Measurements from ENCODE around the gene UQCRHL.

UQCRHL gene

DNA sequence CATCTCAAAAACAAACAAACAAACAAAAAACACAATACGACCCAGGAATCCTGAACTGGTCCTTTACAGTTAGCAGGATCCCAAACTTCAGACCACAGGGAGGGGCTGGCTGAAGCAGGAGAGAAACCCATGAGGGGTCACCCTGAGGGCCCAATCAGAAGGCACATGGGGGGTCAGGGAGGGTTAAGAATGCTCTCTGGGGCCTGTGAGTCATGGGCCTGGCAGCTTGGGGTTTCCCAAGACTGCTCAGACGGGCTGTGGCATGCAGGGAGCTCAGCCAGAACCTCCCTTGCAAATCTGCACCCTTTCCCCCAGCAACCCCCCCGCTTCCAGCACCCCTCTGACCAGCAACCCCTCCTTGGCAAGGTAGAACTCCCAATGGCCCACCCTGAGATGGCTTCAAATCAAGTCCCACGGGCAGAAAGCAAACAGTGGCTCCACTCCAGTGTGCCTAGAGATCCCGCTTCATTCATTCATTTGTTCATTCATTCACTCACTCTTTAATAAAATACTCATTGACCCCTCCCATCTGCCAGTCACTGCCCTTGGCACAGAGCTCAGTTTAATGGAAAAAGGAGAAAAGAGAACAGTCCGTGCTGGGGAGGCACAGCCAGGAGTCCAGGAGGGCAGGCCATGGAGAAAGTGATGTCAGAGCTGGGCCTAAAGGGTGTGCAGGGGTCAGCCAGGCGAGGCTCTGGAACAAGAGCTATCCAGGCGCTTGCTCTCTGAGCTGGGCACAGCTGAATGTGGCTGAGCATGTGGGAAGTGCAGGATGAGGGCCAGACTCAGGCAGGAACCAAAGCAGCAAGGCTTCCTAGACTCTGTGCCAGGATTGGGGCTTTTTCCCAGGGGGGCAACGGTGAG lies 8.2 kb downstream of the UQCRHL start:
- DNase-seq, result no peak

DNA sequence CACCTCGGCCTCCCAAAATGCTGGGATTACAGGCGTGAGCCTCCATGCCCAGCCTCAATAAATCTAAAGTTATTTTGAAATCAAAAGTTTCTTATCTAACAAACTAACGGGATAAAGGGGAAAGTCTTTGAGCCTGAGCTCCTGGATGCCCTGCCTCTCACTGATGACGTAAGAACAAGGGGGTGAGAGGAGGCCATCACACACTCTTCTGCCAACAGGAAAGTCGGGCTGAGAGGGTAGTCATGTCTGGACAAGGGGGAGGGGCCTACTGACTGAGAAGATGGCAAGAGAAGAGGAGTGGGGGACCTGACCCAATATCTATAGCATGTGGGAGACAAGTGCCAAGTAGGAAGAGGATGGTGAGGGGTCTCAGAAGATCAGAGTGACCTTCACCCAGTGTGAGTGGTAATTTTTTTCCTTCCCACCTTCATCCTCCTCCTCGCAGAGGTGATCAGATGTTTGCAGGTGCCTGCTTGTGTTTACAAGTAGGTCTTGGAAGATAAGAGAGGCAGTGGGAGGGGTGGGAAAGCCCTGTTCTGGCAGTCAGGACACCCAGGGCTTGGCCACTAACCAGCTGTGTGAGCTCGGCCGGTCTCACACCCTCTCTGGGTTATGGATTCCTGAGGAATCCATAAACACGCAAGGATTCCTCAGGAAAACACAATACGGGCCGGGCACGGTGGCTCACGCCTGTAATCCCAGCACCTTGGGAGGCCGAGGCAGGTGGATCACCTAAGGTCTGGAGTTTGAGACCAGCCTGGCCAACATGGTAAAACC lies 9.6 kb downstream of the UQCRHL start:
- DNase-seq, result no peak

DNA sequence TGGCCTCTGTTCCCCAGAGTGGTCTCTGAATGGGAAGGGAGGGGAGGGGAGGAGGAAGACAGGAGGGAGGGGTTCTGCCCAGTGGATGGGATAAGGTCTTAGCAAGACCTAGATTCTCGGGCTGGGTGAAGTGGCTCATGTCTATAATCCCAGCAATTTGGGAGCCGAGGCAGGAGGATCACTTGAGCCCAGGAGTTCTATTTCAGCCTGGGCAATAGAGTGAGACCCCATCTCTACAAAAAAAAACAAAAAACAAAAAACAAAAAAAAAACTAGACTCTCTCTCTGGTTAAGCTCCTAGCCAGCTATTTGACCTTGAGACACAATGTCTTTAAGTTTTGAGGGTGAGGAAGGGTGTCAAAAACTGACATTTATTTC lies 11.4 kb downstream of the UQCRHL start:
- no peak for DNase-seq

DNA sequence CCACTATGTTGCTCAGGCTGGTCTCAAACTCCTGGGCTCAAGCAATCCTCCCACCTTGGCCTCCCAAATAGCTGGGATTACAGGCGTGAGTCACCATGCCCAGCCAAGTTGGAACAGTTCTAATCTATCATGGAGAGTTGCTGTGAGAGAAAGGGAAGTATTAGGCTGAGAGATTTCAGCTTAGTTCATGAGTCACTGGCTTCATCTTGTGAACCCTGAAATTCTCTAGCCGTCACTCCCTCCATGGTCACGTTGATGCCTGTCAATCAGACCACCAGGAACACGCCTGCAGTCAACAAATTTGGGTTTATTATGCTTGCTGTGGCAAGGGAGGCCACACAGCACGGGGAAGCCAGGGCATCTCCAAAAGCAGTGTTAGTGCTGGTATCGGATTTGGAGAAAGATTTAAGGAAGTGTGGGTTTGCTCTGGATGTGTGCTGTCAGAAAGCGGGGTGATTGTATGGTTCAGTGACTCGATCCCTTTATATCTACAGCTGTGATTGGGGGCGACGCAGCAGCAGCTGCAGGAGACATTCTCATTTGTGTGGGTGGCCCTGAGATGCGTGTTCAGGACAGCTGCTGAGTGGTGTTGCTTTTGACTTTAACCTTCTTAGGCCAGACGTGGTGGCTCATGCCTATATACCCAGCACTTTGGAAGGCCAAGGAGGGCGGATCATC lies 18.7 kb downstream of the UQCRHL start:
- DNase-seq, result no peak

DNA sequence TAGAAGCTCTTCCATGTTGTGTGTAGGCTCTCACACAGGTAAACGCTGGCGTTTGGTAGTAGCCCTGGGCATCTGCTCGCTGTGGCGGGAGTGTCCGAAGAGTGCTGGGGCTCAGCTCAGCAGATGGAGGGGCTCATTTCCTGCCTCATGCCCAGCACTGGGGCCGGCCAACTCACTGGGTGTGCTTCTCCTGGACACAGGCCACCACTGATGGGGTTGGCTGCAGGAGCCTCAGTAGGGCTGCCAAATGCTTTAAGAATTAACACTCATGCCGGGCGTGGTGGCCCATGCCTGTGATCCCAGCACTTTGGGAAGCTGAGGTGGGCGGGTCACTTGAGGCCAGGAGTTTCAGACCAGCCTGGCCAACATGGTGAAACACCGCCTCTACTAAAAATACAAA lies 20.9 kb downstream of the UQCRHL start:
- no peak for DNase-seq

DNA sequence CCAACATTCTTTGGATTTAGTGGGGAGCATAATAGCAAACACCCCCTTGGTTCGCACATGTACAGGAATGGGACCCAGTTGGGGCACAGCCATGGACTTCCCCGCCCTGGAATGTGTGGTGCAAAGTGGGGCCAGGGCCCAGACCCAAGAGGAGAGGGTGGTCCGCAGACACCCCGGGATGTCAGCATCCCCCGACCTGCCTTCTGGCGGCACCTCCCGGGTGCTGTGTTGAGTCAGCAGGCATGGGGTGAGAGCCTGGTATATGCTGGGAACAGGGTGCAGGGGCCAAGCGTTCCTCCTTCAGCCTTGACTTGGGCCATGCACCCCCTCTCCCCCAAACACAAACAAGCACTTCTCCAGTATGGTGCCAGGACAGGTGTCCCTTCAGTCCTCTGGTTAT lies 21.8 kb downstream of the UQCRHL start:
- DNase-seq, result no peak

DNA sequence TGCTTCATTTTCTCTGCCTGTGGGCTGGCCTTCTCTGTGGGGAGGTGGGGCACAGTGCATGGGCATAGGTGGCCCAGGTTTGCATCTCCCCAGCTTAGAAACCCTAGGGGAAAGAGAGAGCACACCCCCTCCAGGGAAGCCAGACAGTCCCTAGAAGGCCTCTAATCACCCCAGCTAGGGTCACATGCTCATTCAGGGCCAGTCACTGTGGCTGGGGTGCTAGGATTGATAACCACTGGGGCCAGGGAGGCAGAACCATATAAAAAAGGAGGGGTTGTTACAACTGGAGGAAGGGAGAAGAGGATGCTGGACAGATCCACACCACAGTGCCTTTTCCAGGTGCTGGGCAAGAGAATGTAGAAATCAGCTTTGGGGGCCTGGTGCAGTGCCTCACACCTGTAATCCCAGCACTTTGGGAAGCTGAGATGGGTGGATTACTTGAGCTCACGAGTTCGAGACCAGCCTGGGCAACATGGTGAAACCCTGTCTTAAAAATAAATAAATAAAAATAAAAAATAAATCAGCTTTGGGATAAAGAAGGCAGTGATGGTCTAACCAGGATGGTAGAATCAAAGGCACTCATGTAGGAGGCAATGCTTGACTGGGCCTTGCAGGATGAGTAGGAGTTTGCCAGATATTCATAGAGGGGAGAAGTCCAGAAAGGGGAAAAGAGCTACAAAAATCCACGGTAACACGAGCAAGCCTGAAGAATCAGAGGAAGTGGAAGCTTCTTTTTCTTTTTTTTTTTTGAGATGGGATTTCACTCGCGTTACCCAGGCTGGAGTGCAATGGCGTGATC lies 29.3 kb downstream of the UQCRHL start:
- DNase-seq, result no peak

DNA sequence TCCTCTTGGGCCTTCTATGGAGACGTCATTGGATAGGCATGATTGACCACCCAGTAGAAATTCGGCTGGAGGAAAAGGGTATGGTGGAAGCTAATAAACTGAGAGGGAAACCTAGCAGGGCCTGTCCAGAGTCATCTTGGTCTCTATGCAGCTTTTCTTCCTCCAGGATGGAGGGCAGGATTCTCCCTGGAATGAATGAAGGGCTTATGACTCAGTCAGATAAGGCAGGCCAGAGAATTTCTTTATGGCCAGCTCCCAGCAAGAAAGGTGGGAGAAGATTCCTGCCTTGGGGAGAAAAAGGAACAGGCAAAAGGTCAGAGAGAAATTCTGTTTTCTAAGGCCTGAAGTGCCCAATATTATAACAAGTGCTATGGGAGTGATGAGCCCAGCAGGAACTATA lies 31.7 kb downstream of the UQCRHL start:
- no peak for DNase-seq

DNA sequence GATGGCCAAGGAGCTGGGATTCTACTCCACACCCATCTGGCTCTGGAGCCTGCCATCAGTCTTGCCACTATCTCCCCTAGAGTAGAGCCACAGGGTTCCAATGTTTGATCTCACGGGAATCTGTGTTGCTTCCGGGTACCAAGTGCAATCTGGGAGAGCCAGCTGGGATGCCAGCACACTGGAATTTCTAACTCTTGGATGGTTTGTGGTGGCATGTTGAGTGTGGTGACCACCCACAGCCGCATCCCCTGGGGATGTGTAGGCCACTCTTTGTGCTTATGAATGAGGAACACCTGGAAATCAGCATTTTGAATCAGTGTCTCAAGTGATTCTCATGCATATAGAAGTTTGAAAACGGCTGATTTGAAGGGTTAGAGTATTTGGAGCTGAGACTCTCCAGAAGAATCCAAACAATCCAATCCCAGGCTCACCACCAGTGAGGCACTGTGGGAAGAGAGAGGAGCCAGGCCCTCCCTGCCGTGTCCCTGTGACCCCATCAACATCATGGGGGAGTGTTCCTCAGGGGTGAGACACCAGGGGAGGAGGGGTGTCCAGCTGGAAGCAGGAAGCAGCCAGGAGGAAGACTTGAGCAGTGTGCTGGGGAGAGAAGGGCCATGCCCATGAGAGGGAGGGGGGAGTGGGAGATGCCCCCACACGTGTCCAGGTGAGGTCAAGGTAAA lies 35.5 kb downstream of the UQCRHL start:
- DNase-seq, result no peak

DNA sequence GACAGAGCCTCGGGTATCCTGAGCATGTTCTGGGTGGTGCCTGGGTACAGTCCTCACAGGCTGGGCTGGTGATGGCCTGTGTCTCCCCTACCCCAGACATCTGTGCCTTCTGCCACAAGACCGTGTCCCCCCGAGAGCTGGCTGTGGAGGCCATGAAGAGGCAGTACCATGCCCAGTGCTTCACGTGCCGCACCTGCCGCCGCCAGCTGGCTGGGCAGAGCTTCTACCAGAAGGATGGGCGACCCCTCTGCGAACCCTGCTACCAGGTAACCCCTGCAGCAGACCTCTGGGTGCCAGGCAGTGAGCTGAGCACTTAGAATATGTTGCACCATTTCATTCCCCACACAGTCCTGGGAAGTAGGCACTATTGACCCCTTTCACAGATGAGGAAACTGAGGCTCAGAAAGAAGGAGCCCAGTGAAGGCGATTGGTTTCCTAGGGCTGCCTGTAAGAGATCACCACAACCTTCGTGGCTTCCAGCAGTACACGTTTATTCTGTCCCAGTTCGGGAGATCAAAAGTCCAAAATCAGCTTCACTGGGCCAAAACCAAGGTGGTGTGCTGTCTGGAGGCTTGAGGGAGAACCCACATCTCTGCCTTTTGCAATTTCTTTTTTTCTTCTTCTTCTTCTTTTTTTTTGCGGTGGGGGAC lies 37.0 kb downstream of the UQCRHL start:
- no peak for DNase-seq

DNA sequence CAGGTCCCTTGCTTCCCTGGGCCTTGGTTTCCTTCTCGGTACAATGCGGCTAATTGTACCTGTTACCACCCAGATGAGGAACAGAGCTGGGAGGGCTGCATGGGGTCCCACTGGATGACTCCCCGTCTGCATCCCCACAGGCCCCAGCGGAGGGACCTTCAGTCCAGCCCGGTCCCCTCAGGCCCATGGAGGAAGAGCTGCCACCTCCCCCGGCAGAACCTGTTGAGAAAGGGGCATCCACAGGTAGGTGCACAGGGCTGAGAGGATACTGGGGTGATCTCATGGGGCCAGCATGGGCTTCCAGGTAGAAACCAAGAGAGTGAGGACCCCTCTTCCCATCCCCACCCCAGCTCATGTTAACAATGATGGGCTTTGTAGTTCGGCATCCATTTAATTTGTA lies 39.1 kb downstream of the UQCRHL start:
- no peak for DNase-seq

DNA sequence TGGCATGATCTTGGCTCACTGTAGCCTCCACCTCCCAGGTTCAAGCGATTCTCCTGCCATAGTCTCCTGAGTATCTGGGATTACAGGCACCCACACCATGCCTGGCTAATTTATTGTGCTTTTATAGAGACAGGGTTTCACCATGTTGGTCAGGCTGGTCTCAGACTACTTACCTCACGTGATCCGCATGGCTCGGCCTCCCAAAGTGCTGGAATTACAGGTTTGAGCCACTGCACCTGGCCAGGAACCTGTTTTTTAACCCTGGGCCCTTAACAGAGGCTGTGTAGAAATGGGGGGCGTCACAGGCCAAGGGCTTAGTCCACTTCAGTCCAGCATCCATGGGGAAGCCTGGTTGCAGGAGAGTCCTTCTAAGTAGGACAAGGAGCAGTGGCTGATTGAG lies 39.5 kb downstream of the UQCRHL start:
- DNase-seq, result no peak

DNA sequence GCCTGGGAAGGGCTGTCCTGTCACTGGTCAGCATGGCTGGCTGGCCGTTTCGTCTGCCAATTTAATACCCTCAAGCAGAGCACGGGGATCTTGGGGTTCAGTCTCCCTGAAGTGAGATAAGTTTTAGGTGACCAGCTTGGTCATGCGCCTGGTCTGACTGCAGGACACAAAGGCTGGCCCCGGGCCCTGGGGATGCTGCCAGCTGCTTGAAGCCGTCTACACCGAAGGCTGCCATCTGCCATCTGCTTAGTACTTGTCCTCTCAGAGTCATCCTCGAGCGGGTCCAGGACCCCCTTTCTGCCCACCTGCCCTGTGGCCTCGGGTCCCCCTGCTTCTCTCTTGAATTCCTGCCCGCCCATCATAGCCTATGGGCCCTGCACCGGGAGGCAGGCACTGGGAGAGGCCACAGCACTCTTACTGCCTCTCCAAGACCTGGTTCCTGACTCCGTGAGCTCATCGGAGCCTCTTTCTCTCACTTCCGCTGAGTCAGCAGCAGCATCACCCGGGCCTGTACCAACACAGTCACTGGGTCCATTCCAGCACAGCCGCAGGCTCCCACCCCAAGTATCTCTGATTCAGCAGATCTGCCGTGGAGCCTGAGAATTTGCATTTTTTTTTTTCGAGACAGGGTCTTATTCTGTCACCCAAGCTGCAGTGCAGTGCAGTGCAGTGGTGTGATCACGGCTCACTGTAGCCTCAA lies 41.8 kb downstream of the UQCRHL start:
- no peak for DNase-seq

DNA sequence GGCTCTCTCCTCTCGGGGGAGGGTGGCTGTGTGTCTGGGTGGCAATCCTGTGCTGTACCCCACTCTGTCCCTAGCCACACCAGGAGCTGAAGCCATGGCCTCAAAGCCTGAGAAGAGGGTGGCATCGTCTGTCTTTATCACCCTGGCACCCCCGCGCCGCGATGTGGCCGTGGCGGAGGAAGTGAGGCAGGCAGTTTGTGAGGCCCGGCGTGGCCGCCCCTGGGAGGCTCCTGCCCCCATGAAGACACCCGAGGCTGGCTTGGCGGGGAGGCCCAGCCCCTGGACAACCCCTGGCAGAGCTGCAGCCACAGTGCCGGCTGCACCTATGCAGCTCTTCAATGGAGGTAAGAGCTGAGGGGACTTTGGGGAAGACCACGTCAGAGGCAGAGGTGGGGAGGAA lies 42.6 kb downstream of the UQCRHL start:
- DNase-seq, result no peak

DNA sequence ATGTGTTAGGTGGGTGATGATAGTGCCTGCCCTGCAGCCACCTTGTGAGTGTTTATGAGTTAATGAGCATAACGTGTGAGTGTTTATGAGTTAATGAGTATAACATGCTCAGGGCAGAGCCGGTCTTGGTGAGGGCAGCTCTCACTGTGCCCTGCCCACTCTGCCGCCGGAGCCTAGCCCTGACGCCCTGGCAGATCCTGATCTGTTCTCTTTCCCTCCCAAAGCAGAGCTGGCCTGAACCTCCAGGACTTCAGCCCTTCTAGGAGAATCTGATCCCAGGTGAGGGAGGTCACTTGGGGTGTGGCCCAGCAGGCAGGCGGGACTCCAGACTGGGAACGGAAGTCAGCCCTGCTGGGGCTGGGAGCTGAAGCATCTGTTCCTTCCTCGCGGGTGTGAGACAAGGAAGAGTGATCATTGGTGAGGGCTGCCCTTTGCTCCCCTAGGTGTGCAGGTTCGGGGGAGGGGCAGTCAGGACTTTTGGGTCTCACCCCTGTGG lies 43.1 kb downstream of the UQCRHL start:
- no peak for DNase-seq

DNA sequence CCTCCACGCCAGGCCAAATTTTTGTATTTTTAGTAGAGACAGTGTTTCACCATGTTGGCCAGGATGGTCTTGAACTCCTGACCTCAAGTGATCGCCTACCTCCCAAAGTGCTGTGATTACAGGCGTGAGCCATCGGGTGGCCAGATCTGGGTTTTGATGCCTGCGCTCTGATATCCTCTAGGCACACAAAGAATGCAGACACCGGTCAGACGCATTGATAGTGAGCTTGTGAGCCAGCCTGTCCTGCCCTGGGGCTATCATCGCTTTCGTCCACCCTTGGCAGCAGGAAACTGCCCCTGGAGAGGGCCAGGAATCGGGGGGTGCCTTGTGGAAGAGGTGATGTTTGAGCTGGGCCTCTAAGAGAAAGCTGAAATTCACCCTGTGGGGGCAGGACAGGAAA lies 44.9 kb downstream of the UQCRHL start:
- no peak for DNase-seq

DNA sequence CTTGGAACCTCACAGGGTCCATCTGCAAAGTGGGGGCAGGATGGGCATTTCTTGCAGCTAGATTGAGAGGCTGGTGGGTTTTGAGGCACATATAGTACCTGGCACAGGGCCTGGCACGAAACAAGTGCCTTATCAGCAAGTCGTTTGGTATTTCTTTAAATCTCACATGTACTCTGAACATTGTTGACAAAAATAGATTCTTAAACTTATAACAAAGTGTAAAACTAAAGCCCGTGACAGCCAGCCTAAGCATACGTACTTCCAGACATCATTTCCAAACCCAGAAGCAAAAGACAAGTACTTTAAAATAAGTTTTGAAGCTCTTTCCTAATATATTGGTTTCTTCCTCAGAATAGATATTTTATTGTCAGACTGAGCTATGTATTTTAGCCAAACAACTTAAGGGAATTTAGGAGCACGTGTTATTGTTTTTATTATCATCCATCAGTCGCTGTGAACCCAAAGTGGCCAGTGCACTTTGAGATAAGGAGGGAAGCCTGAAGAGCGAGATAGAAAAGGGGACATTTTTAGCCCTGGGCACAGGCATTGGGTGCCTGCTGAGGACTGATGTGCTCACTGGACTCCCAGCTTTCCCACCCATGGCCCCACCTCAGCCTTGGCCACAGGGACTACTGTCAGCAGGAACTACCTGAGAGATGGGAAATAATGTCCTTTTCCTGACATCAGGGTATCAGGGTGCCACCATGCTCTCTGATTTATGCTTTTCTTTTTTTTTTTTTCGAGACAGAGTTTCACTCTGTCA lies 45.9 kb downstream of the UQCRHL start:
- DNase-seq, result no peak

DNA sequence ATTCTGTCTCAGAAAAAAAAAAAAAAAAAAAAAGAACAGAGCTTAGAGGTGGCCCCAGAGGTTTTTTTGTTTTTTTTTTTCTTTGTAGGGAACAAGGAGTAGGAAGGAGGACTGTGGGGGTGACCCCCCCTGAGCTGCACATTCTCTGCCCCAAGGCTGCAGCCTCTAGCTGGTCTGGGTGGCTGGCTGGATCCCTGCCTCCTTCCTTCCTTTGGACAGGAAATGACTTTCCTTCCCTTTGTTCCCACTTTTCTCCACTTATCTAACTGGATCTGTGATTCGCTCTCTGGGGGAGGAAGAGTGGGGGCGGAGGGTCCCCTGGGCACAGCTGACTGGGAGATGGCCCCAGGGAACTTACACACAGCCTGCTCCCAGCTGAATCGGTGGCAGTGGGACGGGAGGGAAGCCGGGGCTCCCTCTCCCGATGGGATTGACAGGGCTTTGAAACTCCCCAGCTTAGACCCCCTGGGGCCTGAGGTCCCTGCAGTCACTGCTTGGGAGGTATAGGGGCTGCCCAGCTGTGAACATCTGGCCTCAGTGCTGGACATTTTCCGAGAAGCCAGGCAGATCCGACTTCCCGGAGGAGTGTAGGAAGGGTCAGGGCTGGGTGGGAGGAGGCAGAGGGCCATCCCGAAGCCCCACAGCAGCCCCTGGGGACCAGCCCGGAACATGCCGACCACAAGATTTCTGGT lies 46.8 kb downstream of the UQCRHL start:
- peak; percentile 76 for DNase-seq

Data from right kidney (tissue), 1 donor.